Activated CD8-positive, alpha-beta memory T cell treated with anti-CD3 and anti-CD28 coated beads, Interleukin-2, amount 50 U/mL, for 1 hour (primary cell): ENCODE data around the gene DPM3.
"Not testable (repeated sequence)": the region's sequence is repeated elsewhere in the genome, so short reads cannot be mapped to it uniquely, and the experiment has no call there.

Experiments used
- DNase-seq: peaks from one replicate; pipeline ENCODE4 v3.0.0-alpha.2; 2020; ENCODE audit errors: extremely low read depth

Gene DPM3, protein sequence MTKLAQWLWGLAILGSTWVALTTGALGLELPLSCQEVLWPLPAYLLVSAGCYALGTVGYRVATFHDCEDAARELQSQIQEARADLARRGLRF

DNA sequence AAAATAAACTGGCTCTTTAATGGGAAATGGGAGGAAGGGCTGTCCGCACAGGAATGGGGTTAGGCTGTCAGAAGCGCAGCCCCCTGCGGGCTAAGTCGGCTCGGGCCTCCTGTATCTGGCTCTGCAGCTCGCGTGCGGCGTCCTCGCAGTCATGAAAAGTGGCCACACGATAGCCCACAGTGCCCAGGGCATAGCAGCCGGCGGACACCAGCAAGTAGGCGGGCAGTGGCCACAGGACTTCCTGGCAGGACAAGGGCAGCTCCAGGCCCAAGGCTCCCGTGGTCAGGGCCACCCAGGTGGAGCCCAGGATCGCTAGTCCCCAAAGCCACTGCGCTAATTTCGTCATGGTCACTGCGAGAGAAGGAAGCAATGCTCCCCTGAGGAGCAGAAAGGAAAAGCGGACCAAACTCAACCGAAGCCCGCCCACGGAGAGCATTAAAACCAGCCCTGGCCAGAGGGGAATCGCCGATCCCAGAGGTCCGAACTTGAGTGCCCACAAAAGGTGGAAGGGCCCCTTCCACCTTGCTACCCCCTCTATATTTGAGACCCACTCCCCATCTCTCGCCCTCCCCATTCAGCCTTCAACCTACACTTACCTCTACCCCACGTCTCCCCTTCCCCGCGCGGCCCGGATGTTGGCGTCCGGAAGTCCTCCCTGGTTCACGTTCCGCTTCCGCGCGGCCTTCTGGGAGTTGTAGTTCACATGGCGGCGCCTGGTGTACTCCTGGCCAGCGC lies at the start of gene DPM3:
TSS of gene DPM3 (minus strand) at position 637 of the 735 bp plus-strand sequence. CDS start at position 346, 291 bp downstream.
- DNase-seq, result peak; percentile 66

- DNase-seq, result not testable (repeated sequence)
Observed at GRCh38 chr1:155189926-155190325, 49.6 kb upstream of the DPM3 start.

- no peak for DNase-seq
Observed at GRCh38 chr1:155188268-155188667, 47.9 kb upstream of the DPM3 start.

GRCh38 chr1:155187456-155187891 lies 47.1 kb upstream of the DPM3 start:
- DNase-seq, result no peak

- DNase-seq, result no peak
Observed at GRCh38 chr1:155186794-155187455, 46.6 kb upstream of the DPM3 start.

GRCh38 chr1:155186067-155186793 lies 45.9 kb upstream of the DPM3 start:
- DNase-seq, result no peak

GRCh38 chr1:155185783-155186066 lies 45.4 kb upstream of the DPM3 start:
- no peak for DNase-seq

GRCh38 chr1:155184835-155185782 lies 44.8 kb upstream of the DPM3 start:
- DNase-seq, result no peak

DNA sequence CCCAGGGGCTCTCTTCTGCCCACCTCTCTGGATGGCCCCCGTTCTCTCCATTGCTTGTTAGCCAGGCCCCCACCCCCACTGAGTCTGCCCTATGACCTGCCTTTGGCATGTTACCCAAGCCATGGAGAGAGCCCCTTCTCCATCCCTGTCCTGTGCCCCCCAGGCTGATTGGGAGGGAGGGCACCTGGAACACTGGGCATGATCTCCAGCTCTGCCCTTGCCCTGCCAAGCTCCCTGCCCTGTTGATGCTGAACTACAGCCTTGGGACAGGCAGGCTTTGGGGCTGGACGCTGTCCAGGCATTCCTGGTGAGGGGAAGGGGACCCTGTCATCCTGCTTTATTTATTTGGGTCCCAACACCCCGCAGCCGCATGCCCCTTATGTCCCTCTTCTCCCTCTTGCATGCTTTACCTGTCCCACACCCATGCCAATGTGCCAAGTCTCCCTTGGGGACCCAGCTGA lies 44.0 kb upstream of the DPM3 start:
- DNase-seq, result no peak

DNA sequence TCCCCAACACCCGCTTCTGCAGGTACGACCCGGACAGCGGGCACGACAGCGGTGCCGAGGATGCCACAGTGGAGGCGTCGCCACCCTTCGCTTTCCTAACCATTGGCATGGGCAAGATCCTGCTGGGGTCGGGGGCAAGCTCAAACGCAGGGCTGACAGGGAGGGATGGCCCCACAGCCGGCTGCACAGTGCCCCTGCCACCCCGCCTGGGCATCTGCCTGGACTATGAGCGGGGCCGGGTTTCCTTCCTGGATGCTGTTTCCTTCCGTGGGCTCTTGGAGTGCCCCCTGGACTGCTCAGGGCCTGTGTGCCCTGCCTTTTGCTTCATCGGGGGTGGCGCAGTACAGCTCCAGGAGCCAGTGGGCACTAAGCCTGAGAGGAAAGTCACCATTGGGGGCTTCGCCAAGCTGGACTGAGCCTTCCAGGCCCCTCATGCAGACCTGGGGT lies 43.5 kb upstream of the DPM3 start:
- DNase-seq, result no peak

DNA sequence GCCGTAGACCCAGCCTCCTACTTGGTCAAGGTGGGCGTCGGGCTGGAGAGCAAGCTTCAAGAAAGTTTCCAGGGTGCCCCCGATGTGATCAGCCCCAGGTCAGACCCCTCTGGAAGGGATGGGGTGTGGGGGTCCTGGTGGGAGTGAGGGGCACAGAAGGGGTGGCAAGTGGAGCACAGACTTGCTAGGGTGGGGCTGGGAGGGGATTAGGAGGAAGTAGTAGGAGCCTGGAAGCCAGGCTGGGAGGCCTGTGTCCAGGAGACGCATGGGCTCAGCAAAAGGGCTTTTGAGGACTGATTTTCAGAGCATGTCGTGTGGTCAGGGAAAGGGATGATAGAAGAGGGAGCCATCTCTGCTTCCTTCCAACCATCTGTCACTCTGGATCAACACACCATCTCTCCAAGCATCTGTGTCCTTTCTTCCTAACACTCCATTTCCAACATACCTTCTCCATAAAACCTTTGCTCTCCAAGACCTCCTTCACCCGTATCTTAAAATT lies 41.8 kb upstream of the DPM3 start:
- DNase-seq, result no peak

DNA sequence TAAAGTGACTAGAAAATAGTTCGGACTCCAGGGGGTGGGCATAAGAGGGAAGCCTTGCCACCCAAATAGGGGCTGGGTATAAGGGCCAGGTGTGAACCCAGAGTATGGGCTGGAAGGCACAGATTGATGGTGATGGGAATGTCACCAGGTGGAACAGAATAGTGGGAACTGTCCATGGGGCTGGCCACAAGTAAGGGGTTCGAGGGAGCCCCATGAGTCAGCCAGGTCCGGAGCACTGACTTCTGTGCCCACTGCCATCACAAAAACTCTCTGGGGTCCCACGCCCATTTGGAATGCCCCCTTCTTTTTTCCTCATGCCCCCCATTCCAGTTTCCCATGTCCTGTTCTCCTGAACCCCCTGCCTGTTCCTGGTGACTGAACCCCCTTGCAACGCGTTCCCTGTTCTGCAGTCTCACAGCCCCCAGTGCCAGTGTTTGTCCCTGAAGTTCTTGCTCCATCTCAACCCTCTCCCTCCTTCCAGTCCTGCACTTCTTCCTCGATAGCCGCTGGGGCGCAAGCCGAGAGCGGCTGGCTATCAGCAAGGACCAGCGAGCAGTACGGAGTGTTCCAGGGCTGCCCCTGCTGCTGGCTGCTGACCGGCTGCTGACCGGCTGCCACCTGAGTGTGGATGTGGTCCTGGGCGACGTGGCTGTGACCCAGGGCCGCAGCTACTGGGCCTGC lies 41.2 kb upstream of the DPM3 start:
- DNase-seq, result no peak

DNA sequence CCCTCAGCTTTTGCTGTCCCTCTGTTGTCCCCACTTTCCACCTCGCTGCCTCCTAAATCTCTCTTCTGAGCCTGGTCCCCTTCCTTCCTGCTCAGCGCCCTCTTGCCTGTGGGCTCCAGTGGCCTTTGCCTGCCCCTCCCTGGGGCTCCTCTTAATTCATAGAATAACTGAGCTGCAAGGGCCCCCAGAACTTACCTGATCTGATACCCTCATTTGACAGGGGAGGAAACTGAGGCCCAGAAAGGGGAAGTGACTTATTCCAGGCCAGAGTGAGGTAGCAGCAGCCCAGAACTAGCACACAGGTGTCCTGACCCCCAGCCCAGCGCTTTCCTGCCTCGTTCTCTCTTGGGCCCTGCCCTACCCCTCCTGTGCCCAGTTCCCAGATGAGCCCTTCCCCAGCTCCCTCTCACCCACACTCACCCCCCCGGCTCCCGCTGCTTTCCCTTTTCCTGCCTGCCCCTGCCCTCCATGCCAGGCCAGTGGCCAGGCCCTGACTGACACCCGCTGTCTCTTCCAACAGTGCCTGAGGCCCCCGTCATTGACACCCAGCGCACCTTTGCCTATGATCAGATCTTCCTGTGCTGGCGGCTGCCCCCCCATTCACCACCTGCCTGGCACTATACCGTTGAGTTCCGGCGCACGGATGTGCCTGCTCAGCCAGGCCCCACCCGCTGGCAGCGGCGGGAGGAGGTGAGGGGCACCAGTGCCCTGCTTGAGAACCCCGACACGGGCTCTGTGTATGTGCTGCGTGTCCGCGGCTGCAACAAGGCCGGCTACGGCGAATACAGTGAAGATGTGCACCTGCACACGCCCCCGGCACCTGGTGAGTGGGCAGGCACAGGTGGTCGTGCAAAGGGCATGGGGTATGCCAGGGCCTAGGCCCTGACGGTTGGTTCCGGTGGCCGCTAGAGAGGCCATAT lies 39.0 kb upstream of the DPM3 start:
- DNase-seq, result no peak

DNA sequence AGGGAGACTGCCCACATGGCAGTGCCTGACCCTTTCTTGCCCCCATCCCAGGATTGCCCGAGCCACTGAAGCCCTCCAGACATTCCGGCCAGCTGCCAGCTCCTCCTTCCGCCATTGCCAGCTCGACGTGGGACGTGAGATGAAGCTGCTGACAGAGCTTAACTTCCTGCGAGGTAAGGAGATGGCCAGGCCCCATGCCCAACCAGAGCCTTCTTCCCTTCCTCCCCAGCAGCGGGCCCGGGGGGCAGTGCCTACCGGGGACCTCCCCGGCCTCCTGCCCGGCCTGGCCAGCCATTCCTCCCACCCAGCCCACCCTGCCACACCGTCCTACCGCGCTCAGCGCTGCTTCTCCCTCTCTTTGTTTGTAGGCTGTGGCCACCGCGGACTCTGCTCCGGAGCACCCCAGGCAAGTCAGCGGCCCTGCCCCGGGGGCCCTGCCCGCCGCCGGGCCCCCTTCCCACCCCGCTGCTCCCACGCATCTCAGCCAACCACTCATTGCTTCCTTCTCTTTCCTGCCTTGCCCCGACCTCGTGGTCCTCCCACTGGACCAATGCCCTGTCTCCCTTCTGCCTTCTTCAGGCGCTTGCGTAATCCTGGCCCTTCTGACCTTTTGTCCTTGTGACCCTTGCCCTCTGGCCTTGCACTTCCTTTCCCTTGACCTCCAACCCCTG lies 38.2 kb upstream of the DPM3 start:
- no peak for DNase-seq

- DNase-seq, result no peak
Observed at GRCh38 chr1:155177918-155178281, 37.6 kb upstream of the DPM3 start.

GRCh38 chr1:155177192-155177917 lies 37.0 kb upstream of the DPM3 start:
- DNase-seq, result no peak

DNA sequence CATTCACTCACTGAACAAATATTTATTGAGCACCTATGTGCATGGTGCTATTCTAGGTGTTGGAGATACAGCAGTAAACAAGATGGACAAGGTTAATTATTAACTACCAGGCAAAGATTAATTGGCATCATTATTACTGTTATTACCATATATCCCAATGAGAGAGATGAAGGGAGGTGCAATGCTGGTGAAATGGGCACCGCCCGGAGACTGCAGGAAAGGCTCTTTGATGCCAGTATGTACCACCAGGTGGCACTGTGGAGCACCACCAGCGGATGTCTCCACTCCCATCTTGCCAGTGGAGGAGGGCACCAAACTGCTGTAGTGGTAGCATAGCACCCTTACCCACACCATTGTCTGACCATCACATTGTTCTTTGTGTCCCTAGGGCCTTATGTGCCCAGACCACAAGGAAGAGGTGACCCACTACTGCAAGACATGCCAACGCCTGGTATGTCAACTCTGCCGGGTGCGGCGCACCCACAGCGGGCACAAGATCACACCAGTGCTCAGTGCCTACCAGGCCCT lies 36.3 kb upstream of the DPM3 start:
- no peak for DNase-seq

DNA sequence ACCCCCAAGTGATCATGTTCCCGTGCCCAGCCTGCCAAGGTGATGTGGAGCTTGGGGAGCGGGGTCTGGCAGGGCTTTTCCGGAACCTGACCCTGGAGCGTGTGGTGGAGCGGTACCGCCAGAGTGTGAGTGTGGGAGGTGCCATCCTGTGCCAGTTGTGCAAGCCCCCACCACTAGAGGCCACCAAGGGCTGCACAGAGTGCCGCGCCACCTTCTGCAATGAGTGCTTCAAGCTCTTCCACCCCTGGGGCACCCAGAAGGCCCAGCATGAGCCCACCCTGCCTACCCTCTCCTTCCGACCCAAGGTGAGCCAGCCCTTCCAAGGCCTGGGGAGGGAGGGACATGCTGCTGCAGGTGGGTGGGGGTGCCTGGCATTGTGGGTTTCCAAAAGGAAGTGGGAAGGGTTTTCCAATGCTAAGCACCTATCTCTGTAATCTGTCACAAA lies 35.6 kb upstream of the DPM3 start:
- no peak for DNase-seq
